ENCODE results near the gene THSD4.

DNA sequence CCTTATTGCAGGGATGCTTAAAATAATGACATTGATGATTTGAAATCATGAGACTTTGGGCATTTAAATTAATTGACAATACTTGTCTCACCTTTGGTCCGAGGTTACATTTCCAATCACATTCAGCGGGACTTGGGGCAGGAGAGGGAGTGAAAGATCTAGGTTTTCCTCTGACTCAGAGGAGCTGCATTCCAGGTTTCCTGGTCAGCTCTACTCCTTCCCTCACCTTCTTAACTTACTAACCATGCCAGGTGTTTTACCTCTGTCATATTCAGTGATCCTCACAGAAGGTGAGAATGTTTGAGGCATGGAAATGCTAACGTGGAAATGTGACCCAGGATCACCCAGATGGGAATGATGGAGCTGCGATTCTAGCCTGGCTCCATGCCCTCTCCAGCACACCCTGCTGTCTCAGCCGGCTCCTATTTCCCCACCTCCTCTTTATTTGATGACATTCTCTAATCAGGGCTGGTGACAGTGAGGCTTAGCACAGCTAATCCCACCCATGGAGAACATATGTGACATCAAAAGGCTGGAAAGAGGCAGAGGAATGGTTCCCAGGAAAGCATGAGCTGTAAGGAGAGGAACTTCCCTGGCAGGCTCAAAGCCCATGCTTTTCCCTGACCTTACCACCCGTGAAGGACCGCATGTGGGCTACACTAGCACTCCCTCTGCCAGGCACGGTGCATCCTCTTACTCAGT lies 38.7 kb downstream of the THSD4 start:
- TF ChIP-seq CTCF (conservative IDR thresholded peaks at IDR 0.05; ENCODE audit: low read depth, low read length) = no peak
- TF ChIP-seq, protein P1, sequence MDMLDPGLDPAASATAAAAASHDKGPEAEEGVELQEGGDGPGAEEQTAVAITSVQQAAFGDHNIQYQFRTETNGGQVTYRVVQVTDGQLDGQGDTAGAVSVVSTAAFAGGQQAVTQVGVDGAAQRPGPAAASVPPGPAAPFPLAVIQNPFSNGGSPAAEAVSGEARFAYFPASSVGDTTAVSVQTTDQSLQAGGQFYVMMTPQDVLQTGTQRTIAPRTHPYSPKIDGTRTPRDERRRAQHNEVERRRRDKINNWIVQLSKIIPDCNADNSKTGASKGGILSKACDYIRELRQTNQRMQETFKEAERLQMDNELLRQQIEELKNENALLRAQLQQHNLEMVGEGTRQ (IDR thresholded peaks at IDR 0.05; ENCODE audit: low read depth, low read length) = no peak
- TF ChIP-seq POLR2A (IDR thresholded peaks at IDR 0.05; ENCODE audit: low read depth, low read length) = no peak
- no peak for TF ChIP-seq RCOR1 (IDR thresholded peaks at IDR 0.05; ENCODE audit: insufficient replicate concordance, low read length)
- TF ChIP-seq BHLHE40 (IDR thresholded peaks at IDR 0.05; ENCODE audit: low read depth, low read length) = no peak
- no peak for TF ChIP-seq MAZ (IDR thresholded peaks at IDR 0.05; ENCODE audit: borderline replicate concordance, low read depth, low read length)
- no peak for TF ChIP-seq CHD1 (IDR thresholded peaks at IDR 0.05; ENCODE audit: low read depth, low read length)
- no peak for TF ChIP-seq MXI1 (IDR thresholded peaks at IDR 0.05; ENCODE audit: borderline replicate concordance, low read depth, low read length)
- TF ChIP-seq CEBPB (IDR thresholded peaks at IDR 0.05; ENCODE audit: low read depth, low read length) = no peak
- TF ChIP-seq RFX5 (IDR thresholded peaks at IDR 0.05; ENCODE audit: low read depth, low read length) = no peak
- TF ChIP-seq ELK1 (IDR thresholded peaks at IDR 0.05; ENCODE audit: borderline replicate concordance, low read depth, low read length) = no peak
- TF ChIP-seq RAD21 (IDR thresholded peaks at IDR 0.05; ENCODE audit: low read length) = no peak
- TF ChIP-seq MAFK (IDR thresholded peaks at IDR 0.05; ENCODE audit: low read depth, low read length) = no peak
- TF ChIP-seq SMC3 (IDR thresholded peaks at IDR 0.05; ENCODE audit: low read depth, low read length) = no peak

Measured in IMR-90 (cell line).